IPS DF 19.7 (cell line): Measurements from ENCODE around the gene ADH1C.
"Not testable (repeated sequence)": the region's sequence is repeated elsewhere in the genome, so short reads cannot be mapped to it uniquely, and the experiment has no call there.

Experiments
- DNase-seq: peaks from one replicate; pipeline ENCODE4 v3.0.0-alpha.2; 2013; ENCODE audit warnings: low read depth, low spot score

ADH1C gene

GRCh38 chr4:99357948-99358347 lies 5.4 kb upstream of the ADH1C start:
- no peak for DNase-seq

GRCh38 chr4:99356992-99357391 lies 4.4 kb upstream of the ADH1C start:
- DNase-seq: no peak

GRCh38 chr4:99356149-99356548 lies 3.6 kb upstream of the ADH1C start:
- not testable (repeated sequence) for DNase-seq

GRCh38 chr4:99351487-99351886 lies 1.1 kb downstream of the ADH1C start:
- DNase-seq: no peak

GRCh38 chr4:99349338-99349737 lies 3.2 kb downstream of the ADH1C start:
- DNase-seq: no peak

GRCh38 chr4:99342624-99343023 lies 9.9 kb downstream of the ADH1C start:
- not testable (repeated sequence) for DNase-seq

GRCh38 chr4:99341426-99341825 lies 11.1 kb downstream of the ADH1C start:
- no peak for DNase-seq

GRCh38 chr4:99339172-99339571 lies 13.4 kb downstream of the ADH1C start:
- no peak for DNase-seq

- DNase-seq: no peak
These were observed 16.0 kb downstream of the ADH1C start for GRCh38 chr4:99336553-99336952.

GRCh38 chr4:99334880-99335279 lies 17.7 kb downstream of the ADH1C start:
- DNase-seq: no peak

- DNase-seq: no peak
These were observed 21.9 kb downstream of the ADH1C start for GRCh38 chr4:99330648-99331047.

- no peak for DNase-seq
These were observed 22.7 kb downstream of the ADH1C start for GRCh38 chr4:99329876-99330275.

- DNase-seq: no peak
These were observed 27.6 kb downstream of the ADH1C start for GRCh38 chr4:99324979-99325378.

- no peak for DNase-seq
These were observed 28.2 kb downstream of the ADH1C start for GRCh38 chr4:99324361-99324760.

GRCh38 chr4:99323756-99324155 lies 28.8 kb downstream of the ADH1C start:
- DNase-seq: no peak

- no peak for DNase-seq
These were observed 31.0 kb downstream of the ADH1C start, which contains the start of gene ADH1B for GRCh38 chr4:99321241-99322191. Gene ADH1B, minus strand, starts transcription at chr4:99321401. Its CDS starts 70 bp downstream, at chr4:99321331.

GRCh38 chr4:99317811-99318210 lies 34.7 kb downstream of the ADH1C start:
- DNase-seq: not testable (repeated sequence)

GRCh38 chr4:99317354-99317753 lies 35.2 kb downstream of the ADH1C start:
- DNase-seq: no peak

- no peak for DNase-seq
These were observed 36.7 kb downstream of the ADH1C start for GRCh38 chr4:99315839-99316238.

- DNase-seq: no peak
These were observed 38.3 kb downstream of the ADH1C start for GRCh38 chr4:99314211-99314610.

GRCh38 chr4:99310389-99310788 lies 42.2 kb downstream of the ADH1C start:
- no peak for DNase-seq

- DNase-seq: no peak
These were observed 46.7 kb downstream of the ADH1C start for GRCh38 chr4:99305638-99306400.
